Testis (tissue), 3 donors: Measurements from ENCODE around the gene AGXT2. TPM values are rescaled to one million over a fixed set of nuclear protein-coding genes. Genes with fewer than 3 reads are reported as not detected.

Experiments
- DNase-seq: peaks from one replicate; pipeline ENCODE4 v3.0.0-alpha.2; 2019
- H3K27ac ChIP-seq, 2 donors: fragments of 200-600 bp; sonication (generic); one replicate each; pipeline ENCODE4 v1.5.1; 2019
- H3K27me3 ChIP-seq: fragments of 200-600 bp; sonication (generic); one replicate; pipeline ENCODE4 v1.5.1; 2019
- H3K36me3 ChIP-seq: fragments of 200-600 bp; sonication (generic); one replicate; pipeline ENCODE4 v1.5.1; 2017; ENCODE audit warnings: low read depth; ENCODE audit errors: missing control alignments
- H3K4me1 ChIP-seq: fragments of 200-600 bp; sonication (generic); one replicate; pipeline ENCODE4 v1.5.1; 2019
- H3K4me3 ChIP-seq, 2 donors: fragments of 200-600 bp; sonication (generic); one replicate each; pipeline ENCODE4 v1.5.1; 2017 to 2019
- H3K9me3 ChIP-seq: fragments of 200-600 bp; sonication (generic); one replicate; pipeline ENCODE4 v1.5.1; 2017
- CTCF ChIP-seq, 3 experiments: fragments of 450-650 bp in 2 of 3; fragments of 200-600 bp in 1 of 3; sonication (generic) in 1 of 3; IDR thresholded peaks; one replicate each; pipeline ENCODE4 v1.5.1; 2016 to 2019; ENCODE audit warnings: antibody characterized with exemption in 3 of 3, mild to moderate bottlenecking in 2 of 3, moderate library complexity in 1 of 3
- POLR2A ChIP-seq: fragments of 450-650 bp; IDR thresholded peaks from one replicate; pipeline ENCODE4 v1.6.1; 2017; ENCODE audit warnings: antibody characterized with exemption, mild to moderate bottlenecking, moderate library complexity
- WGBS, 2 donors: methylation state at CpG; one replicate each; pipeline ENCODE4 v1.1.5; 2018; 5-methylcytosine and 5-hydroxymethylcytosine counted together
- intact Hi-C: fragments of 100-400 bp; cut with DNase I; formaldehyde crosslinking; loops from one replicate; pipeline ENCODE4 v1.15.1; 2023; ENCODE audit warnings: low total_unique reads
- polyA plus RNA-seq: library from polyadenylated mRNA; stranded (reverse); fragments of 350-450 nt; fragmentation: Illumina TruSeq; extraction: RNeasy Lipid Tissue Mini Kit (QIAGEN cat#74804); gene quantifications from one replicate; pipeline ENCODE4 v1.2.3, GENCODE V29; 2014; ENCODE audit warnings: low read depth, low replicate concordance; ENCODE audit not compliant: insufficient read depth
- total RNA-seq, 2 donors: library from RNA; depleted of rRNA; stranded (reverse); fragments of >200 nt; gene quantifications; one replicate each; pipeline ENCODE4 v1.2.3, GENCODE V29; 2016

The AGXT2 gene
- total and polyA plus RNA-seq, 3 donors from 2014 or later, result 0.25 TPM; not detected in 2

- Histone ChIP-seq H3K27me3 (no peaks in the 10 kb centered on the region), H3K4me3 (no peak overlapping the region), H3K36me3 (no peaks in the 10 kb centered on the region), H3K4me1 (no peaks in the 10 kb centered on the region), H3K9me3 (no peaks in the 10 kb centered on the region), H3K27ac (no peak overlapping the region)
- intact Hi-C loops, result no loop called here
- WGBS, 2 donors, result 91 to 100% methylated on average over 4 of the region's 4 CpGs
- no peak for DNase-seq
- no peak for TF ChIP-seq CTCF (IDR thresholded peaks at IDR 0.05)
- TF ChIP-seq POLR2A, result no peak
Observed at GRCh38 chr5:34967540-34967939, 80.2 kb downstream of the AGXT2 start.

GRCh38 chr5:34959323-34959722 lies 88.4 kb downstream of the AGXT2 start:
- no peak overlapping the region for H3K27ac ChIP-seq
- DNase-seq, result no peak
- 89 to 91% methylated on average over 1 of the region's 1 CpG for WGBS, 2 donors
- H3K36me3 ChIP-seq, result no peaks in the 10 kb centered on the region
- no peak overlapping the region for H3K4me3 ChIP-seq
- no peaks in the 10 kb centered on the region for H3K27me3 ChIP-seq
- intact Hi-C loops, result no loop called here
- TF ChIP-seq CTCF (IDR thresholded peaks at IDR 0.05) (no peak), POLR2A (no peak)
- no peaks in the 10 kb centered on the region for H3K9me3 ChIP-seq
- H3K4me1 ChIP-seq, result no peaks in the 10 kb centered on the region

- Histone ChIP-seq H3K36me3 (no peaks in the 10 kb centered on the region), H3K27me3 (no peaks in the 10 kb centered on the region), H3K9me3 (no peaks in the 10 kb centered on the region), H3K4me3 (no peak overlapping the region), H3K4me1 (no peaks in the 10 kb centered on the region), H3K27ac (no peak overlapping the region)
- WGBS, 2 donors, result 57 to 60% methylated on average over 5 of the region's 5 CpGs
- intact Hi-C loops, result no loop called here
- DNase-seq, result peak; percentile 45
- TF ChIP-seq POLR2A (no peak), CTCF (IDR thresholded peaks at IDR 0.05) (peak in 2 of 3 experiments; percentile 11 to 48)
Observed at GRCh38 chr5:34957857-34958690, 89.7 kb downstream of the AGXT2 start.

- no peaks in the 10 kb centered on the region for H3K27me3 ChIP-seq
- H3K27ac ChIP-seq, result no peak overlapping the region
- H3K9me3 ChIP-seq, result no peaks in the 10 kb centered on the region
- DNase-seq, result no peak
- no peak for TF ChIP-seq POLR2A
- no peak for TF ChIP-seq CTCF (IDR thresholded peaks at IDR 0.05)
- H3K4me1 ChIP-seq, result no peaks in the 10 kb centered on the region
- WGBS, 2 donors, result 78 to 100% methylated on average over 1 of the region's 1 CpG
- H3K36me3 ChIP-seq, result no peaks in the 10 kb centered on the region
- H3K4me3 ChIP-seq, result no peak overlapping the region
- intact Hi-C loops, result no loop called here
Observed at GRCh38 chr5:34957321-34957720, 90.4 kb downstream of the AGXT2 start.

Other genes starting within 250 kb of the AGXT2 start
- gene TTC23L, start 208.8 kb downstream of the AGXT2 start, total RNA-seq, result 10 to 100 TPM; 16.9 to 28.2 TPM
- 60.6 TPM for gene TTC23L, start 208.8 kb downstream of the AGXT2 start, polyA plus RNA-seq
- gene RAD1, start 132.4 kb downstream of the AGXT2 start, total RNA-seq, result 10 to 100 TPM; 45.5 to 45.7 TPM
- 41.4 TPM for gene RAD1, start 132.4 kb downstream of the AGXT2 start, polyA plus RNA-seq
- gene BRIX1, start 132.2 kb downstream of the AGXT2 start, total RNA-seq, result 10 to 100 TPM; 23.2 to 25.0 TPM
- 18.4 TPM for gene BRIX1, start 132.2 kb downstream of the AGXT2 start, polyA plus RNA-seq
- gene DNAJC21, start 118.4 kb downstream of the AGXT2 start, total RNA-seq, result 10 to 100 TPM; 58.3 to 75.4 TPM
- gene DNAJC21, start 118.4 kb downstream of the AGXT2 start, polyA plus RNA-seq, result 63.0 TPM
- 1 to 10 TPM; 2.2 to 6.3 TPM for gene PRLR, start 182.5 kb upstream of the AGXT2 start, total RNA-seq
- gene PRLR, start 182.5 kb upstream of the AGXT2 start, polyA plus RNA-seq, result 1.6 TPM